HCT116 (cell line): ENCODE data around the gene RBM38. TPM values are rescaled to one million over a fixed set of nuclear protein-coding genes. Genes with fewer than 3 reads are reported as not detected.

Experiments used
- ATAC-seq: fragments of 200-7000 bp; cut with Tn5 transposase; 2 replicates; pipeline ENCODE4 v1.9.1; 2020; ENCODE audit warnings: mild to moderate bottlenecking, moderate library complexity
- BruUV-seq: library from RNA; stranded (reverse); fragments of 400-500 nt; replicated peaks from 2 replicates; lab custom pipeline; 2021; lab: Mats Ljungman, UMichigan
- CTCF ChIA-PET: fragments of 300-600 bp; sonication (Branson Sonifier 250); formaldehyde crosslinking; loops from one replicate; lab custom pipeline; 2021; ENCODE audit warnings: antibody characterized with exemption; lab: Charles Lee
- POLR2A ChIA-PET: fragments of 300-600, 350-600 bp; sonication (Branson Sonifier 250); formaldehyde crosslinking; loops from one replicate; lab custom pipeline; 2021; ENCODE audit warnings: antibody characterized with exemption; lab: Charles Lee
- RAD21 ChIA-PET, 2 experiments: fragments of 300-600 bp; sonication (Branson Sonifier 250); formaldehyde crosslinking; loops; one replicate each; lab custom pipeline; 2023; ENCODE audit warnings: low total read pairs in 2 of 2; ENCODE audit not compliant: uncharacterized antibody in 2 of 2, unreplicated experiment in 2 of 2, low non-redundant PET in 1 of 2; lab: Charles Lee
- DNase-seq: peaks from one replicate; pipeline ENCODE4 v3.0.0-alpha.2; 2010; ENCODE audit warnings: low read depth, low spot score
- H2AFZ ChIP-seq: fragments of 200-600 bp; shearing (Covaris generic), sonication (generic); 2 replicates; pipeline ENCODE4 v1.6.1; 2017; ENCODE audit warnings: low read depth, mixed run types, mixed read lengths, antibody characterized with exemption, low read length; ENCODE audit not compliant: poor library complexity, severe bottlenecking
- H3K27ac ChIP-seq: 2 replicates; pipeline ENCODE4 v1.5.1; 2012; ENCODE audit warnings: low read depth, low read length
- H3K27me3 ChIP-seq: fragments of 200-600 bp; sonication (generic); 2 replicates; pipeline ENCODE4 v1.6.1; 2016; ENCODE audit warnings: mixed run types, low read length, mixed read lengths; ENCODE audit not compliant: insufficient read depth
- H3K36me3 ChIP-seq, 2 experiments: fragments of 200-500 bp in 1 of 2; fragments of 200-600 bp in 1 of 2; sonication (Bioruptor generic) in 1 of 2; sonication (generic) in 1 of 2; 2 replicates each; pipeline versions ENCODE4 v1.5.1 to v1.6.1; 2014 to 2016; ENCODE audit warnings: low read length in 2 of 2, inconsistent platforms in 1 of 2, mixed read lengths in 1 of 2, mixed run types in 1 of 2; ENCODE audit not compliant: insufficient read depth in 2 of 2, control insufficient read depth in 1 of 2
- H3K4me1 ChIP-seq, 2 experiments: fragments of 200-600 bp in 1 of 2; sonication (generic) in 1 of 2; 2 replicates each; pipeline versions ENCODE4 v1.5.1 to v1.6.1; 2012 to 2017; ENCODE audit warnings: low read length in 2 of 2, inconsistent platforms in 1 of 2, mild to moderate bottlenecking in 1 of 2, mixed read lengths in 1 of 2, mixed run types in 1 of 2, moderate library complexity in 1 of 2; ENCODE audit not compliant: insufficient read depth in 2 of 2, control insufficient read depth in 1 of 2
- H3K4me2 ChIP-seq: fragments of 200-600 bp; sonication (generic); 2 replicates; pipeline ENCODE4 v1.6.1; 2017; ENCODE audit warnings: mixed run types, low read length, mixed read lengths
- H3K4me3 ChIP-seq, 2 experiments: fragments of 200-600 bp in 1 of 2; sonication (generic) in 1 of 2; replicated peaks in 1 of 2; 2 replicates each; pipeline ENCODE4 v1.5.1; 2011 to 2016; ENCODE audit warnings: low read length in 2 of 2, control low read depth in 1 of 2, low read depth in 1 of 2, mild to moderate bottlenecking in 1 of 2, mixed read lengths in 1 of 2, mixed run types in 1 of 2
- H3K79me2 ChIP-seq: fragments of 200-600 bp; sonication (generic); 2 replicates; pipeline ENCODE4 v1.6.1; 2017; ENCODE audit warnings: mild to moderate bottlenecking, mixed run types, low read length, moderate library complexity, mixed read lengths; ENCODE audit not compliant: insufficient read depth
- H3K9ac ChIP-seq: fragments of 200-600 bp; sonication (generic); 2 replicates; pipeline ENCODE4 v1.6.1; 2016; ENCODE audit warnings: low read length, mixed read lengths
- H3K9me2 ChIP-seq: fragments of 200-600 bp; sonication (generic), shearing (Covaris generic); 2 replicates; pipeline ENCODE4 v1.6.1; 2017; ENCODE audit warnings: mixed run types, mild to moderate bottlenecking, moderate library complexity; ENCODE audit not compliant: insufficient read depth
- H3K9me3 ChIP-seq, 2 experiments: fragments of 200-500 bp in 1 of 2; fragments of 200-600 bp in 1 of 2; sonication (Bioruptor generic) in 1 of 2; sonication (generic) in 1 of 2; 2 replicates each; pipeline ENCODE4 v1.6.1; 2014 to 2017; ENCODE audit warnings: low read length in 2 of 2, mixed read lengths in 2 of 2, inconsistent platforms in 1 of 2, low read depth in 1 of 2, mild to moderate bottlenecking in 1 of 2, mixed run types in 1 of 2, moderate library complexity in 1 of 2; ENCODE audit not compliant: control insufficient read depth in 1 of 2, insufficient read depth in 1 of 2
- H4K20me1 ChIP-seq: fragments of 200-600 bp; sonication (generic), shearing (Covaris generic); 2 replicates; pipeline ENCODE4 v1.6.1; 2017; ENCODE audit warnings: mixed run types, mild to moderate bottlenecking, moderate library complexity; ENCODE audit not compliant: insufficient read depth
- ATF3 ChIP-seq: IDR thresholded peaks from 2 replicates; pipeline ENCODE4 v1.6.1; 2012
- CBX3 ChIP-seq: IDR thresholded peaks from 2 replicates; pipeline ENCODE4 v1.6.1; 2012; ENCODE audit warnings: low read depth
- CEBPB ChIP-seq: IDR thresholded peaks from 2 replicates; pipeline ENCODE4 v1.6.1; 2012; ENCODE audit warnings: low read depth
- CTCF ChIP-seq, 3 experiments: fragments of 200-600 bp in 1 of 3; sonication (generic) in 1 of 3; IDR thresholded peaks in 2 of 3; conservative IDR thresholded peaks in 1 of 3; 2 replicates each; pipeline ENCODE4 v1.5.1; 2012 to 2017; ENCODE audit warnings: low read depth in 2 of 3, low read length in 2 of 3, antibody characterized with exemption in 1 of 3, borderline replicate concordance in 1 of 3, control low read depth in 1 of 3, mild to moderate bottlenecking in 1 of 3, mixed read lengths in 1 of 3, mixed run types in 1 of 3, moderate library complexity in 1 of 3; ENCODE audit not compliant: insufficient read depth in 1 of 3
- EGR1 ChIP-seq: IDR thresholded peaks from 2 replicates; pipeline ENCODE4 v1.6.1; 2012; ENCODE audit warnings: low read depth
- EZH2phosphoT487 ChIP-seq: fragments of 200-600 bp; IDR thresholded peaks from 2 replicates; pipeline ENCODE4 v1.6.1; 2018; ENCODE audit warnings: antibody characterized with exemption, borderline replicate concordance
- JUND ChIP-seq: IDR thresholded peaks from 2 replicates; pipeline ENCODE4 v1.6.1; 2012
- MAX ChIP-seq: IDR thresholded peaks from 2 replicates; pipeline ENCODE4 v1.6.1; 2012
- POLR2A ChIP-seq: IDR thresholded peaks from 2 replicates; pipeline ENCODE4 v1.7.0; 2011; ENCODE audit warnings: borderline replicate concordance; ENCODE audit not compliant: insufficient read depth, insufficient read length; ENCODE audit errors: extremely low read depth
- POLR2AphosphoS5 ChIP-seq: IDR thresholded peaks from 2 replicates; pipeline ENCODE4 v1.6.1; 2011; ENCODE audit warnings: mild to moderate bottlenecking, low read depth, low read length, moderate library complexity
- REST ChIP-seq: IDR thresholded peaks from 2 replicates; pipeline ENCODE4 v1.6.1; 2012; ENCODE audit warnings: low read depth
- SIN3A ChIP-seq: IDR thresholded peaks from 2 replicates; pipeline ENCODE4 v1.6.1; 2012; ENCODE audit warnings: low read depth
- SP1 ChIP-seq: IDR thresholded peaks from 2 replicates; pipeline ENCODE4 v1.6.1; 2012; ENCODE audit warnings: low read depth
- ZFX ChIP-seq: fragments of 450-650 bp; IDR thresholded peaks from 2 replicates; pipeline ENCODE4 v1.6.1; 2017
- ZNF274 ChIP-seq: fragments of 200-500 bp; sonication (Bioruptor generic); IDR thresholded peaks from 2 replicates; pipeline ENCODE4 v1.6.1; 2014; ENCODE audit warnings: mild to moderate bottlenecking, low read depth, low read length, inconsistent platforms
- intact Hi-C: fragments of 100-400 bp; cut with micrococcal nuclease; formaldehyde crosslinking; loops from 2 replicates; pipeline ENCODE4 v1.10.0; 2022
- total RNA-seq: library from RNA; stranded (reverse); gene quantifications from one replicate; pipeline ENCODE4 v1.2.1, GENCODE V29; 2021; ENCODE audit not compliant: unreplicated experiment

The RBM38 gene
- total RNA-seq, 1 experiment from 2014 or later = 36.2 TPM

GRCh38 chr20:57445774-57446173, 54.6 kb downstream of the RBM38 start:
- ChIA-PET POLR2A (no interaction called here), CTCF (no interaction called here)
- peaks cover 10% of the 10 kb centered on the region; the same call in 1 of the 2 replicates for H3K27me3 ChIP-seq

GRCh38 chr20:57448764-57449354, 57.7 kb downstream of the RBM38 start:
- Histone ChIP-seq H2AFZ (no peak overlapping the region), H3K9me2 (no peaks in the 10 kb centered on the region), H3K9me3 (peaks cover 0 to 8% of the 10 kb centered on the region in 2 experiments; a peak in 1 of 4 replicates), H3K9ac (no peak overlapping the region), H3K36me3 (no peaks in the 10 kb centered on the region), H3K4me3 (no peak overlapping the region), H3K4me1 (peaks cover 7 to 11% of the 10 kb centered on the region in 2 experiments; a peak in 2 of 4 replicates), H3K4me2 (no peak overlapping the region), H3K27me3 (peaks cover 10% of the 10 kb centered on the region; the same call in 1 of the 2 replicates), H3K79me2 (no peaks in the 10 kb centered on the region), H3K27ac (no peak overlapping the region), H4K20me1 (no peaks in the 10 kb centered on the region)
- ATAC-seq (no peak), DNase-seq (no peak)
- RAD21 ChIA-PET = no interaction called here
- CTCF ChIA-PET = no interaction called here
- POLR2A ChIA-PET = no interaction called here
- intact Hi-C loops = no loop called here
- no TSS peak for BruUV-seq
- TF ChIP-seq SIN3A (no peak), CEBPB (no peak), POLR2A (no peak), ZNF274 (no peak), ATF3 (no peak), CTCF (IDR thresholded peaks at IDR 0.05 in 2 of 3, conservative IDR thresholded peaks at IDR 0.05 in 1 of 3; ENCODE audit: borderline replicate concordance in 1 of 3, insufficient read depth in 1 of 3, low read depth in 2 of 3, low read length in 2 of 3) (no peak), SP1 (no peak), POLR2AphosphoS5 (no peak), EGR1 (no peak), ZFX (no peak), MAX (no peak), CBX3 (no peak), JUND (no peak), EZH2phosphoT487 (no peak), REST (no peak)

More at GRCh38 chr20:57445774-57446173, 54.6 kb downstream of the RBM38 start:
- no peaks in the 10 kb centered on the region for H4K20me1 ChIP-seq
- H3K79me2 ChIP-seq = no peaks in the 10 kb centered on the region
- H3K9me3 ChIP-seq = peaks cover 0 to 8% of the 10 kb centered on the region in 2 experiments; a peak in 1 of 4 replicates
- no peak for ATAC-seq
- BruUV-seq = no TSS peak
- no peaks in the 10 kb centered on the region for H3K9me2 ChIP-seq
- RAD21 ChIA-PET = no interaction called here
- intact Hi-C loops = no loop called here
- H3K4me1 ChIP-seq = peaks cover 7 to 11% of the 10 kb centered on the region in 2 experiments; a peak in 2 of 4 replicates
- no peak overlapping the region for H3K4me3 ChIP-seq
- no peak overlapping the region for H3K4me2 ChIP-seq
- H3K27ac ChIP-seq = no peak overlapping the region
- H2AFZ ChIP-seq = no peak overlapping the region
- H3K9ac ChIP-seq = no peak overlapping the region
- H3K36me3 ChIP-seq = no peaks in the 10 kb centered on the region
- DNase-seq = no peak
- no peak for TF ChIP-seq CEBPB
